GM19025 (cell line): ENCODE measurements around the gene KLHDC4.
"Not testable (repeated sequence)": the region's sequence is repeated elsewhere in the genome, so short reads cannot be mapped to it uniquely, and the experiment has no call there.

ENCODE experiments used
- ATAC-seq: cut with Tn5 transposase; IDR thresholded peaks from one replicate; pipeline ENCODE4 v1.9.1; 2021; ENCODE audit warnings: mild to moderate bottlenecking, low read depth, moderate library complexity; ENCODE audit not compliant: unreplicated experiment

Gene KLHDC4

GRCh38 chr16:87789437-87790291 lies 23.9 kb upstream of the KLHDC4 start:
- ATAC-seq: no peak

DNA sequence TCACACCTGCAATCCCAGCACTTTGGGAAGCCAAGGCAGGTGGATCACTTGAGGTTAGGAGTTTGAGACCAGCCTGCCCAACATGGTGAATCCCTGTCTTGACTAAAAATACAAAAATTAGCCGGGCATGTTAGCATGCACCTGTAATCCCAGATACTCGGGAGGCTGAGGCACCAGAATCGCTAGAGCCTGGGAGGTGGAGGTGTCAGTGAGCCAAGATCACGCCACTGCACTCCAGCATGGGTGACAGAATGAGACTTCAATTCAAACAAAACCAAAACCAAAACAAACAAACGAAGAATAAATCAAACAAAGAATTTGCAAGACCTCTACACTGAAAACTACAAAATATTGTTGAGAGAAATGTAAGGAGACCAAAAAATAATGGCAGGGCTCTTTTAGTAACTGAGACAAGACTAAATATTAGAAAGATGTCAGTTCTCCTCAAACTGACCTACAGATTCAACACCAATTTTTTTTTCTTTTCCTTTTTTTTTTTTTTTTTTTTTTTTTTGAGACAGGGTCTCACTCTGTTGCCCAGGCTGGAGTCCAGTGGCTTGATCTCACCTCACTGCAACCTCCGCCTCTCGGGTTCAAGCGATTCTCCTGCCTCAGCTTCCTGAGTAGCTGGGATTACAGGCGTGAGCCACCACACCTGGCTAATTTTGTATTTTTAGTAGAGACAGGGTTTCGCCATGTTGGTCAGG lies 23.1 kb upstream of the KLHDC4 start:
- ATAC-seq: not testable (repeated sequence)

GRCh38 chr16:87787451-87788091 lies 21.8 kb upstream of the KLHDC4 start:
- ATAC-seq: not testable (repeated sequence)

DNA sequence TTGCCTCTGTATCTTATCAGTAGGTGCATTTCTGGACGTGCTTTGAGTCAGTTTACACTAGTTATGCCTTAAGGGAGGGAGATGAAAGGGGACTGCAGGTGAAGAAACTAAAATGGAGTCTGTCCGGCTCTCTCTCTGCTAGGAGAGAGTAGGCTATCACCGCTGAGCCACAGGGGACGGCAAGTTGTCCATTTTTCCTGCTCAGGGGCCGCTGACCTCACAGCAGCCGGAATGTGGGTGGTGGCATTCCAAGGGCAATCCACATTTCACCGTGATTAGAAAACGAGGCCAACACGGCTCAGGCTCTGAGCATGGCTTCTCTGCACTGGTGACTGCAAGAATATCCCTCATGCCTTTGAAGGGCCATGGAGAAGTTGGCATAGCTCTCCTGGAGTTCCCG lies 19.0 kb upstream of the KLHDC4 start:
- ATAC-seq: no peak

- ATAC-seq: no peak
These were observed 16.2 kb upstream of the KLHDC4 start for GRCh38 chr16:87782033-87782432.

DNA sequence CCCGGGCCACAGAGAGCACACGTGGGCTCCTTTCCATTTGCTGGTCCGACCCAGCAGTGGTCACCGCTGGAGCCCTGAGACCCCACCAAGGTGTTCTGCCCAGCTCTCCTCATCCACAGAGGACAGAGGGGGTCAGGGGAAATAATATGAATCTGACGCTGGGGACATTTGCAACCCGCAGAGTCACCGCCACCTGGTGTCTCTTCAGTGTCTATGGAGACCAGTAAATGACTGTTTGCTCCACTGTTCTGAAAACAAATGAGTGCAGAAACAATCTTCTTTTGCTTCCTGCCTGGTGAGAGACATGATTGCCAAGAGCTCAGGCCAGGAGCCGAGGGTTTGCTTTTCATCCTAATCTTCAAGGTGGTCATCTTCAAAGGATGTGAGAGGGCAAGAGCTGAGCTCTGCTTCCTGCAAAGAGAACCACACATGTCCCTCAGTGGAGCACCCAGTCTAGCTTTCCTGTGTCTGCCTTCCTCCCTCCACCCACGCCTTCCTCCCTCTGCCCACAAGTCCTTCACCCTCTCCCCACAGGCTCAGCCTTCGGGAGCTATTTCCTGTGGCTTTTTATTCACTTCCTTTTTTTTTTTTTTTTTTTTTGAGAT lies 14.7 kb upstream of the KLHDC4 start:
- ATAC-seq: no peak

DNA sequence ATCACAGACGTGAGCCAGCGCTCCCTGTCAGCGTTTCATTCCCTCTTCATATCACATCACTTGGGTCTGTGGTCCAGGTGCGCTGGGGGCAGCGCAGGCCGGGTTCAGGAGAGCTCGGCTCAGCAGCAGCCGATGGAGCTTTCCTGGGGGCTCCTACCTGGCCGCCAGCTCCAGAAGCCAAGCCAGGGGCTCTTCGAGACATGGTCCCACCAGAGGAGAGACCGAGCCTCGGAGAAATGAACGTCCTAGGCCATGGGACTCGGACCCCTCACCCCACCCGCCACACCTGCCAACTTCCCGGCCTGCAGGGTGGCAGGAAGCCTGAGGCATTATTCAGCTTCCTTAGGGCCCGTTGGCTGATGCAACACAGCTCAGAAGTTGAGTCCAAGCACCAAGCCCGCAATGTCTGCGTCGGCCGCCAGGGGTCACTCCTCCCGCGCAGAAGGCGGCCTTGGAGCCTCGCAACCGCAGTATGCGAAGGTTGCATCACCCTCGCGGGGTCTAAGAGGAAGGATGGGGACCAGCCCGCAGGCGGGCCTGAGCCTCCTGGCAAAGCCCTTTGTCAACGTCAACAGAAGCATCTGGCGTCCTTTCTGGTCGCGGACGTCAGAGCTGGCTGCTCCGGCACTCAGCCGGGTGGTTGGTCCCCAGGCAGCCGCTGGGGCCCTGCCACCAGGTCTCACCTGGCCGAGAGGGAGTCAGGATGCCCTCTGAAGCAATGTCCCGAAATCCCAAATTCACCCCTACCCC lies 13.2 kb upstream of the KLHDC4 start:
- ATAC-seq: peak; percentile 33

- ATAC-seq: no peak
These were observed 12.7 kb upstream of the KLHDC4 start for GRCh38 chr16:87778476-87778829.

DNA sequence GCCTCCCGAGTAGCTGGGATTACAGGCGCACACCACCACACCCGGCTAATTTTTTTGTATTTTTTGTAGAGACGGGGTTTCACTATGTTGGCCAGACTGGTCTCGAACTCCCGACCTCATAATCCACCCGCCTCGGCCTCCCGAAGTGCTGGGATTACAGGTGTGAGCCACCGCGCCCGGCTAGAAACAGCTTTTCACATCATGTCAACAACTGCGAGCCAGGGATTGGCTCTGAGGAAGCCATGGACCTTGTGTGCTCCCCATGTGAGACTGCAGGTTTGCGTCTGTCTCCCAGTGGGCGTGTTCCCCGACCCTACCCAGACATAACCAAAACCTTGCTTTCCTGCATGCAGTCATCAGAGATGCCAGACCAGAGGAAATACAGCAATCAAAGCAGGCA lies 8.1 kb upstream of the KLHDC4 start:
- not testable (repeated sequence) for ATAC-seq

DNA sequence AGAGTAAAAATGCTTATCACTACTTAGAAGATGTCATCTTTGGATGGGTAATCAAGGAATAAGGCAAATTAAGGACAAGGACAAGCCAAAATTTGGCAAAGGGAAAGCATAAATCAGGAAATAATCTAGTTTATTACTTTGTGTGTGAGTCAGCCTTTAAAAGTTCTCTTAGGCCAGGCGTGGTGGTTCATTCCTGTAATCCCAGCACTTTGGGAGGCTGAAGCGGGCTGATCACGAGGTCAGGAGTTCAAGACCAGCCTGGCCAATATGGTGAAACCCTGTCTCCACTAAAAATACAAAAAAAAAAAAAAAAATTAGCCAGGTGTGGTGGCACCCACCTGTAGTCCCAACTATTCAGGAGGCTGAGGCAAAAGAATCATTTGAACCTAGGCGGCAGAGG lies 1.7 kb upstream of the KLHDC4 start:
- ATAC-seq: not testable (repeated sequence)

DNA sequence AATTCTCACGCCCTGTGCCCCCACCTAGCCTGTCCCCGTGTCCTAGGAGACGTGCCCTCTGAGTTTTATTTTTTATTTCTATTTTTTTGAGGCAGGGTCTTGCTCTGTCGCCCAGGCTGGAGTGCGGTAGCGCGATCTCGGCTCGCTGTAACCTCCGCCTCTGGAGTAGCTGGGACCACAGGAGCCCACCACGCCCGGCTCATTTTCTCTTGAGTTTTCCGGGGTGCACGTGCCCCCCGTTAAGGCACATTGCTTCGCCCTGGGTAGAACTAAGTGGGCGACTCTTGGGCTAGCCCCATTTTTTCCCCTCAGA lies 655 bp upstream of the KLHDC4 start:
- ATAC-seq: no peak

DNA sequence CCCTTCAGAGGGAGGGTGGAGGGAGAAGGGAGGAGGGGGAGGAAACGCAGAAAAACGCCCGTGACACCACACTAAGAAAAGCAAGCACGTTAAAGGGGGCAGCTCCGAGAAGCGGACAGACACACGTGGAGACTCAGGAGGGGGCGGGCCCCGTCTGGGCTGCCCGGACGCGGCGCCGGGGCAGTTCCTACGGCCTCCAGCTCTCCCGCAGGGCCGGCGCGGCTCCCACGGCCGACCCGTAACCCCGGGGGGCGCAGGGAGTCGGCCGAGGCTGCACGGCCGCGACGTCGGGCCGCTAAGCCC lies 362 bp downstream of the KLHDC4 start:
- ATAC-seq: peak; percentile 35

DNA sequence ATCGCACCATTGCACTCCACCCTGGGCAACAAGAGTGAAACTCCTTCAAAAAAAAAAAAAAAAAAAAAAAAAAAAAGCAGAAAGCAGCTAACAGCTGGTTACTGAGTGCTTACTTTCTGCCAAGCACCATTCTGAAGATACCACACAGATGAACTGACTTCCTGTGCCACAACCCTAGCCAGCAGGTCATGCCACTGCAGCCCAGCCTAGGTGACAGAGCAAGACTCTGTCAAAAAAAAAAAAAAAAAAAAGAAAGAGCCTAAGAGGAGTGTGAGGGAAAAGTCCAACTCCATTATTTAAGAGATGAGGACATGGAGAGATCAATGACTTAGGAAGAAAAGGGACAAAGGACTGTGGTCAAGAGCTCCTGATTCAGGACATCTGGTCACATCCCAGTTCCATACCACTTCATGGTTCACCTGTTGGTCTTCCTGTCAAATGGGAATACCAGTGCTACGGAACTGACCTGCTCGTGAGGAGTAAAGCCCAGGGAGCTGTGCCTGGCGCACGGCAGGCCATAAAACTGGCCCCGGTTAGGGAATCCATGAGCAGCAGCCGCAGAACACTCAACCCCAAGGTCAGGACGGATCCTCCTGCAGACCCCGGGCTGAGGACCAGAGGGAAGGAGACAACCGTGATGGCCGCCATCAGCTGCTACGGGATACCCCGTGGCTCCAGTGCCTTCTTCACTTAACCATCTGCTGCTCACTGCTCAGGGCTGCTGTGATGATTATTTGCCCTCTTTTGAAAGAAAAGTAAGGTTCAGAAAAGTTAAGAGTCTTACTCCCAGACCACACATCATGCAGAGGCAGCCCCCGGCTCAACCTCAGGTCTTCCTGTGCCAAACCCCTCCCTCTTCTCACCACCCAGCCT lies 950 bp downstream of the KLHDC4 start:
- no peak for ATAC-seq

DNA sequence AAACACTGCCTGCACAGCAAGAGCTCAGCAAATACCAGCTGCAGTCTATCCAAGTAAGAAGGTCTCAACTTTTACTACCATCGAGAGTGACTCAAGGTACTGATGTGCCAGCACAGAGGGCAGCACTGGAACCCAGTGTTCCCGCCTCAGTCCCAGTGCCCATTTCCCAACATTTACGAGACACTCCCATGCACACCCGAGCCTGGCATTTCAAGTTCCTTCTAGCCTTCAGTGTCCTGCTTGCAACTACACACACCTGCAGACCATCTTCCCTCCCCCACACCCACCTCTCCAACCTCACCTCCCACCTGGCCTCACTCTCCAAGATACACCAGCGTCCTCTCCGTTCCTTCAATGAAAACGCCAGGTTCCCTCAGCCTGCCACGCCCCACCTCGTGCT lies 3.2 kb downstream of the KLHDC4 start:
- no peak for ATAC-seq

- ATAC-seq: no peak
These were observed 3.7 kb downstream of the KLHDC4 start for GRCh38 chr16:87762071-87762571.

GRCh38 chr16:87761060-87761459 lies 4.7 kb downstream of the KLHDC4 start:
- ATAC-seq: no peak

DNA sequence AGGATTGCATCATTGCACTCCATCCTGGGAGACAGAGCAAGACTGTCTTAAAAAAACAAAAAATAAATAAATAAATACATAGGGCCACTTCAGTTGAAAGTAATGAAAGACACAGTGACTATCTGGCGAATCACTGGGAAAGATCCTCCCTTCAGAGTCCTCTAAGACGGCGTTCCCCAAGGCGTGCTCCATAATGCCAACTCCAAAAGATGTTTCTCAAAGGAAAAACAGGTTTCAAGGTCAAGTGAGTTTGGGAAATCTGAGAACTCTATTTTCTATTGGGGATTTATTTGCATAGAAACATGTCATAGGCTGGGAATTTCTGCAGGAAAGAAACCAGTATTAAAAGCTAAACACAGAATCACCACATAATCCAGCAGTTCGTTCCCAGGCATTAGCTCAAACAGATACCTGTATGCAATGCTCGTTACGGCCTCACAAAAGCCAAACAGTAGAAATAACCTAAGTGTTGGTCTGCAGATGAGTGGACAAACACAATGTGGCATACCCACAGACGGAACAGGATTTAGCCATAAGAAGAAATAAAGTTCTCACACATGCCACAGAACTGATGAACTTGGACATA lies 7.9 kb downstream of the KLHDC4 start:
- ATAC-seq: no peak

GRCh38 chr16:87754535-87754934 lies 11.3 kb downstream of the KLHDC4 start:
- no peak for ATAC-seq
